ENCODE measurements around the gene ADCY7. TPM values are rescaled to one million over a fixed set of nuclear protein-coding genes. Genes with fewer than 3 reads are reported as not detected.
"Not testable (repeated sequence)": the region's sequence is repeated elsewhere in the genome, so short reads cannot be mapped to it uniquely, and the experiment has no call there.

ADCY7 gene
- total RNA-seq, 1 experiment from 2014 or later: 5.5 TPM

DNA sequence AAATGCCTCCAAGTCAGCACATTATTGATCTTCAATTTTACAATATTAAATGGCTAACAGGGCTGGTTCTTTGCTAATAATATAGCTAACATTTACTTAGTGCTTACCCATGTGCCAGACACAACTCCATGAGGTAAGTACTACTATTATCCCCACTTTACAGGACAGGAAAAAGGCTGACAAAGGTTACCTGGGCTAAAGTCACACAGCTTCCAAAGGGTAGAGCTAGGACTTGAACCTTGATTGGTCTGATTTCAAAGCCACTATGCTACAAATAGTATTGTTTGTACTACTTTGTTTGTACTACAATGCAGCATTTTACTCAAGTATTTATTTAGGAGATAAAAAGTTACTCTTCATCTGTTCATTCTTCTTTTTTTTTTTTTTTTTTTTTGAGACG lies 70.5 kb downstream of the ADCY7 start:
- no peak overlapping the region for H3K27ac ChIP-seq (ENCODE audit: low read depth, low read length, poor library complexity, severe bottlenecking)
- ChIA-PET CTCF (no interaction called here), POLR2A (ENCODE audit: low non-redundant PET) (no interaction called here)
- no peaks in the 10 kb centered on the region for H3K9me3 ChIP-seq (ENCODE audit: low read depth, low read length, poor library complexity, severe bottlenecking)
- H3K4me1 ChIP-seq (ENCODE audit: insufficient read depth, low read length, poor library complexity, severe bottlenecking): no peaks in the 10 kb centered on the region
- TF ChIP-seq EZH2 (IDR thresholded peaks at IDR 0.05; ENCODE audit: borderline replicate concordance, low read depth, low read length, poor library complexity, severe bottlenecking) (no peak), CTCF (conservative IDR thresholded peaks at IDR 0.05; ENCODE audit: low read depth, low read length) (no peak)
- no peaks in the 10 kb centered on the region for H3K27me3 ChIP-seq (replicated peaks; ENCODE audit: insufficient read depth, low read depth, low read length, poor library complexity)
- no peak for DNase-seq (ENCODE audit: low spot score)
- peaks cover 45% of the 10 kb centered on the region for H3K36me3 ChIP-seq (ENCODE audit: insufficient read depth, low read length, poor library complexity, severe bottlenecking)
- H3K4me3 ChIP-seq (ENCODE audit: low read depth, low read length, poor library complexity, severe bottlenecking): no peak overlapping the region
- intact Hi-C loops (cut with micrococcal nuclease; ENCODE audit: unreplicated experiment): no loop called here
- no TSS peak for BruUV-seq (replicated peaks)

DNA sequence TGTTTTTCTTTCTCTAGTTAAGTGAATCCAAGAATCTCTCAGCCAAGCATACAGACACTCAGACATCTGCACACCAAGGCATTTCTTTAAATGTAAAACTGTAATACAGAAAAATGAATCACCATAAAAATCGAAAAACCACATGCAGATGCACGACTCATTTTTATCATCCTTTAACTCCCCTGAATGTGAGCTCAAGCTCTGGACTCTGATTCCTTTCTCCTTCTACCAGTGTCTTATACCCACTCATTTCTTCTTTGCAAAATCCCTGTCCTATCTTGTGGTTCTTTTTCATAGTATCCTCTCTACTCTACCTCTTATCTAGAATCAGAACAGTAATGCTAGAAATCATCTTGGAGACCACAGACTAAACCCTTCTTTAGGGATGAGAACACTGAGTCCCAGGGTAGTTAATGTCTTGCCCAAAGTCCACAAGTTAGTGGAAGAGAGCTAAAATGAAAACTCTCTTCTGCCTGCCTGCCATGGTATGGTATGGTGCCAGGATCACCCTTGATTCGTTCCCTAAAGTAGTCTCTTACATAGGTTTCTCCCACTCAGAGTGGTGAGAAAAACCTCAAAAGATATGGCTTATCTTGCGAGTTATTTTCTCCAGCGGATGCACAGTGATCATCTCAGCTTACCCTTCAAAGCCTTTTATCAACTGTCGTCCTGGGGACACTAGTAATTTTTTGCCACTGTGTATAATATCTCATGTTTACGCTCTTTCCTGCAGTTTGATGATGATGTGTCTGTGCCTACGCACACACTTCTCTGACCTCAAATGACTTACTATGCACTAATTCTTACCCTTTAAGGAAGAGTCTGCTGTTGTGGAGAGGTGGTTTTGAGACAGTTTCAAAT lies 72.2 kb downstream of the ADCY7 start:
- Histone ChIP-seq H3K4me1 (ENCODE audit: insufficient read depth, low read length, poor library complexity, severe bottlenecking) (no peaks in the 10 kb centered on the region), H3K27ac (ENCODE audit: low read depth, low read length, poor library complexity, severe bottlenecking) (no peak overlapping the region), H3K9me3 (ENCODE audit: low read depth, low read length, poor library complexity, severe bottlenecking) (no peaks in the 10 kb centered on the region), H3K4me3 (ENCODE audit: low read depth, low read length, poor library complexity, severe bottlenecking) (no peak overlapping the region), H3K27me3 (replicated peaks; ENCODE audit: insufficient read depth, low read depth, low read length, poor library complexity) (no peaks in the 10 kb centered on the region), H3K36me3 (ENCODE audit: insufficient read depth, low read length, poor library complexity, severe bottlenecking) (peaks cover 44% of the 10 kb centered on the region)
- DNase-seq (ENCODE audit: low spot score): no peak
- ChIA-PET CTCF (no interaction called here), POLR2A (ENCODE audit: low non-redundant PET) (no interaction called here)
- no TSS peak for BruUV-seq (replicated peaks)
- no peak for TF ChIP-seq EZH2 (IDR thresholded peaks at IDR 0.05; ENCODE audit: borderline replicate concordance, low read depth, low read length, poor library complexity, severe bottlenecking)
- TF ChIP-seq CTCF (conservative IDR thresholded peaks at IDR 0.05; ENCODE audit: low read depth, low read length): no peak
- intact Hi-C loops (cut with micrococcal nuclease; ENCODE audit: unreplicated experiment): no loop called here

DNA sequence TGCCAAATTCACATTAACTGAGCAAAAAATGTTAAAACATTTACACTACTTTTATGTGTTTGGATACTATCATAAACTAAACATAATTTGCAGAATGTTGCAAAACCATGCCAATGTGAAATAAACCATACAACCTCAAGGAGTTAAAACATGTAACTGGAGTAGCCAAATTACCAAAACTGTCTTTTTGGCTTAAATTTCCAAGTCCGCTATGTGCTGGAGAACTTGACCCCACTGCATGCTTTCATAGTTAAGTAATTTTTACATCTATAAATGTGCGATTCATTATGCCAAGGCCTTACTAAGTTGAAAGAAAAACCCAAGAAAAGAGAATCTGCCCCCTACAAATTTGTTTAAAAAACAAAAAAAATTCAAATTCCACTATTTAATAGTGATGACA lies 74.2 kb downstream of the ADCY7 start:
- POLR2A ChIA-PET (ENCODE audit: low non-redundant PET): no interaction called here
- TF ChIP-seq EZH2 (IDR thresholded peaks at IDR 0.05; ENCODE audit: borderline replicate concordance, low read depth, low read length, poor library complexity, severe bottlenecking) (no peak), CTCF (conservative IDR thresholded peaks at IDR 0.05; ENCODE audit: low read depth, low read length) (no peak)
- H3K27ac ChIP-seq (ENCODE audit: low read depth, low read length, poor library complexity, severe bottlenecking): no peak overlapping the region
- H3K4me1 ChIP-seq (ENCODE audit: insufficient read depth, low read length, poor library complexity, severe bottlenecking): no peaks in the 10 kb centered on the region
- peaks cover 35% of the 10 kb centered on the region for H3K36me3 ChIP-seq (ENCODE audit: insufficient read depth, low read length, poor library complexity, severe bottlenecking)
- DNase-seq (ENCODE audit: low spot score): no peak
- no peaks in the 10 kb centered on the region for H3K27me3 ChIP-seq (replicated peaks; ENCODE audit: insufficient read depth, low read depth, low read length, poor library complexity)
- CTCF ChIA-PET: no interaction called here
- BruUV-seq (replicated peaks): no TSS peak
- no peak overlapping the region for H3K4me3 ChIP-seq (ENCODE audit: low read depth, low read length, poor library complexity, severe bottlenecking)
- no peaks in the 10 kb centered on the region for H3K9me3 ChIP-seq (ENCODE audit: low read depth, low read length, poor library complexity, severe bottlenecking)
- intact Hi-C loops (cut with micrococcal nuclease; ENCODE audit: unreplicated experiment): no loop called here

DNA sequence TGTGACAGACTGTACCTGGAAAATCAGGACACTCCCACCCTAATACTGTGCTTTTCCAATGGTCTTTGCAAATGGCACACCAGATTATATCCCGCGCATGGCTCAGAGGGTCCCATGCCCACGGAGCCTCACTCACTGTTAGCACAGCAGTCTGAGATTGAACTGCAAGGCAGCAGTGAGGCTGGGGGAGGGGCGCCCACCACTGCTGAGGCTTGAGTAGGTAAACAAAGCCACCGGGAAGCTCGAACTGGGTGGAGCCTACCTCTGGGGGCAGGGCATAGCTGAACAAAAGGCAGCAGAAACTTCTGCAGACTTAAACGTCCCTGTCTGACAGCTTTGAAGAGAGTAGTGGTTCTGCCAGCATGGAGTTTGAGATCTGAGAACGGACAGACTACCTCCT lies 77.2 kb downstream of the ADCY7 start:
- H3K9me3 ChIP-seq (ENCODE audit: low read depth, low read length, poor library complexity, severe bottlenecking); H3K27ac ChIP-seq (ENCODE audit: low read depth, low read length, poor library complexity, severe bottlenecking); CTCF ChIA-PET; DNase-seq (ENCODE audit: low spot score); POLR2A ChIA-PET (ENCODE audit: low non-redundant PET); H3K27me3 ChIP-seq (replicated peaks; ENCODE audit: insufficient read depth, low read depth, low read length, poor library complexity); H3K4me3 ChIP-seq (ENCODE audit: low read depth, low read length, poor library complexity, severe bottlenecking); BruUV-seq (replicated peaks); H3K4me1 ChIP-seq (ENCODE audit: insufficient read depth, low read length, poor library complexity, severe bottlenecking); intact Hi-C loops (cut with micrococcal nuclease; ENCODE audit: unreplicated experiment): not testable (repeated sequence)
- H3K36me3 ChIP-seq (ENCODE audit: insufficient read depth, low read length, poor library complexity, severe bottlenecking): peaks cover 34% of the 10 kb centered on the region

DNA sequence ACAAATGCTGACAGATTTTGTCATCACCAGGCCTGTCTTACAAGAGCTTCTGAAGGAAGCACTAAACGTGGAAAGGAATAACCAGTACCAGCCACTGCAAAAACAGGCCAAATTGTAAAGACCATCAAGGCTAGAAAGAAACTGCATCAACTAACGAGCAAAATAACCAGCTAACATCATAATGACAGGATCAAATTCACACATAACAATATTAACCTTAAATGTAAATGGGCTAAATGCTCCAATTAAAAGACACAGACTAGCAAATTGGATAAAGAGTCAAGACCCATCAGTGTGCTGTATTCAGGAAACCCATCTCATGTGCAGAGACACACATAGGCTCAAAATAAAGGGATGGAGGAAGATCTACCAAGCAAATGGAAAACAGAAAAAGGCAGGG lies 78.9 kb downstream of the ADCY7 start:
- intact Hi-C loops (cut with micrococcal nuclease; ENCODE audit: unreplicated experiment); DNase-seq (ENCODE audit: low spot score); H3K27ac ChIP-seq (ENCODE audit: low read depth, low read length, poor library complexity, severe bottlenecking); H3K4me1 ChIP-seq (ENCODE audit: insufficient read depth, low read length, poor library complexity, severe bottlenecking); POLR2A ChIA-PET (ENCODE audit: low non-redundant PET); H3K4me3 ChIP-seq (ENCODE audit: low read depth, low read length, poor library complexity, severe bottlenecking); H3K9me3 ChIP-seq (ENCODE audit: low read depth, low read length, poor library complexity, severe bottlenecking); H3K27me3 ChIP-seq (replicated peaks; ENCODE audit: insufficient read depth, low read depth, low read length, poor library complexity); BruUV-seq (replicated peaks); CTCF ChIA-PET: not testable (repeated sequence)
- peaks cover 34% of the 10 kb centered on the region for H3K36me3 ChIP-seq (ENCODE audit: insufficient read depth, low read length, poor library complexity, severe bottlenecking)
